MM.1S (cell line): Measurements from ENCODE around the gene C1QL2.

Source experiments
- DNase-seq: peaks from one replicate; pipeline ENCODE4 v3.0.0-alpha.2; 2015
- H2AFZ ChIP-seq: fragments of 300-600 bp; sonication (generic); 2 replicates; pipeline ENCODE4 v1.6.0; 2016; ENCODE audit warnings: antibody characterized with exemption, low read length
- H3F3A ChIP-seq: fragments of 300-600 bp; sonication (generic); 2 replicates; pipeline ENCODE4 v1.6.1; 2016; ENCODE audit warnings: mild to moderate bottlenecking, antibody characterized with exemption, low read length, moderate library complexity, mixed read lengths; ENCODE audit not compliant: insufficient read depth
- H3K27ac ChIP-seq: fragments of 300-600 bp; sonication (generic); 2 replicates; pipeline ENCODE4 v1.5.1; 2016; ENCODE audit warnings: mild to moderate bottlenecking, low read length
- H3K27me3 ChIP-seq: fragments of 300-600 bp; sonication (generic); replicated peaks from 2 replicates; pipeline ENCODE4 v1.6.0; 2016; ENCODE audit warnings: low read length; ENCODE audit not compliant: insufficient read depth
- H3K36me3 ChIP-seq: fragments of 300-600 bp; sonication (generic); replicated peaks from 2 replicates; pipeline ENCODE4 v1.6.1; 2016; ENCODE audit warnings: mild to moderate bottlenecking, low read length, mixed read lengths; ENCODE audit not compliant: insufficient read depth
- H3K4me1 ChIP-seq: fragments of 300-600 bp; sonication (generic); 2 replicates; pipeline ENCODE4 v1.6.1; 2016; ENCODE audit warnings: low read length, mixed read lengths
- H3K4me2 ChIP-seq: fragments of 300-600 bp; sonication (generic); 2 replicates; pipeline ENCODE4 v1.6.0; 2016; ENCODE audit warnings: low read depth, low read length
- H3K4me3 ChIP-seq: fragments of 300-600 bp; sonication (generic); 2 replicates; pipeline ENCODE4 v1.5.1; 2016; ENCODE audit warnings: low read length, mixed read lengths
- H3K79me2 ChIP-seq: fragments of 300-600 bp; sonication (generic); 2 replicates; pipeline ENCODE4 v1.6.1; 2016; ENCODE audit warnings: mixed run types, low read length, mixed read lengths
- H3K9ac ChIP-seq: fragments of 300-600 bp; sonication (generic); 2 replicates; pipeline ENCODE4 v1.6.1; 2016; ENCODE audit warnings: low read length, mixed read lengths
- H3K9me2 ChIP-seq: fragments of 300-600 bp; sonication (generic); replicated peaks from 2 replicates; pipeline ENCODE4 v1.6.1; 2016; ENCODE audit warnings: mild to moderate bottlenecking, low read length, mixed read lengths; ENCODE audit not compliant: insufficient read depth
- H3K9me3 ChIP-seq: fragments of 300-600 bp; sonication (generic); replicated peaks from 2 replicates; pipeline ENCODE4 v1.6.1; 2016; ENCODE audit warnings: mild to moderate bottlenecking, low read length, mixed read lengths; ENCODE audit not compliant: insufficient read depth
- H4K20me1 ChIP-seq: fragments of 300-600 bp; sonication (generic); 2 replicates; pipeline ENCODE4 v1.6.1; 2016; ENCODE audit warnings: mild to moderate bottlenecking, low read length, moderate library complexity, mixed read lengths; ENCODE audit not compliant: insufficient read depth
- EZH2 ChIP-seq: fragments of 300-600 bp; sonication (generic); optimal IDR thresholded peaks from 2 replicates; pipeline ENCODE3; 2017; ENCODE audit warnings: low read depth, mild to moderate bottlenecking, antibody characterized with exemption, low read length, mixed read lengths
- EZH2phosphoT487 ChIP-seq: fragments of 300-600 bp; sonication (generic); IDR thresholded peaks from 2 replicates; pipeline ENCODE4 v1.6.1; 2018; ENCODE audit warnings: antibody characterized with exemption, low read length
- TF ChIP-seq, protein P1 (sequence below): fragments of 300-600 bp; sonication (generic); IDR thresholded peaks from 2 replicates; pipeline ENCODE4 v1.5.1; 2016; ENCODE audit warnings: antibody characterized with exemption, low read length, mixed read lengths

Gene C1QL2

DNA sequence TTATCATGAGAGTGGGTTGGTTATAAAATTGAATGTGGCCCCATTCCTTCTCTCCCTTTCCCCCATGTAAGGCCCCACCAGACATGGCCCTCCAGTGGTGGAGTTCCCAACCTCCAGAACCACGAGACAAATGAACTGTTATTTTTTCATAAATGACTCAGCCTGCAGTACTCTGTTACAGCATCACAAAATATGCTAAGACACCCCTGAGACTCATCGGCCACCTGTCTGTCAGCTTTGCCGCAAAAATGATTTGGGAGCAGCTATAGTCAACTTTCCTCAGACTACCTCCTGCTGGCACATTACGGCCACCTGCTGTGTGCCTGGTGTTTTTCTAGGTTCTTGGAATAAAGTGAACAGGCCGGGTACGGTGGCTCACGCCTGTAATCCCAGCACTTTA lies 21.4 kb upstream of the C1QL2 start:
- Histone ChIP-seq H3K4me2 (no peak overlapping the region), H3K9ac (no peak overlapping the region), H3K9me2 (no peaks in the 10 kb centered on the region), H3K27ac (no peak overlapping the region), H3K4me3 (no peak overlapping the region), H4K20me1 (no peaks in the 10 kb centered on the region), H3K36me3 (no peaks in the 10 kb centered on the region), H3K79me2 (no peaks in the 10 kb centered on the region), H3F3A (no peaks in the 10 kb centered on the region), H3K4me1 (no peaks in the 10 kb centered on the region), H3K27me3 (no peaks in the 10 kb centered on the region), H2AFZ (no peak overlapping the region), H3K9me3 (no peaks in the 10 kb centered on the region)
- TF ChIP-seq EZH2phosphoT487 (no peak), EZH2 (no peak)
- TF ChIP-seq, protein P1, sequence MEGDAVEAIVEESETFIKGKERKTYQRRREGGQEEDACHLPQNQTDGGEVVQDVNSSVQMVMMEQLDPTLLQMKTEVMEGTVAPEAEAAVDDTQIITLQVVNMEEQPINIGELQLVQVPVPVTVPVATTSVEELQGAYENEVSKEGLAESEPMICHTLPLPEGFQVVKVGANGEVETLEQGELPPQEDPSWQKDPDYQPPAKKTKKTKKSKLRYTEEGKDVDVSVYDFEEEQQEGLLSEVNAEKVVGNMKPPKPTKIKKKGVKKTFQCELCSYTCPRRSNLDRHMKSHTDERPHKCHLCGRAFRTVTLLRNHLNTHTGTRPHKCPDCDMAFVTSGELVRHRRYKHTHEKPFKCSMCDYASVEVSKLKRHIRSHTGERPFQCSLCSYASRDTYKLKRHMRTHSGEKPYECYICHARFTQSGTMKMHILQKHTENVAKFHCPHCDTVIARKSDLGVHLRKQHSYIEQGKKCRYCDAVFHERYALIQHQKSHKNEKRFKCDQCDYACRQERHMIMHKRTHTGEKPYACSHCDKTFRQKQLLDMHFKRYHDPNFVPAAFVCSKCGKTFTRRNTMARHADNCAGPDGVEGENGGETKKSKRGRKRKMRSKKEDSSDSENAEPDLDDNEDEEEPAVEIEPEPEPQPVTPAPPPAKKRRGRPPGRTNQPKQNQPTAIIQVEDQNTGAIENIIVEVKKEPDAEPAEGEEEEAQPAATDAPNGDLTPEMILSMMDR, result no peak
- DNase-seq, result no peak

DNA sequence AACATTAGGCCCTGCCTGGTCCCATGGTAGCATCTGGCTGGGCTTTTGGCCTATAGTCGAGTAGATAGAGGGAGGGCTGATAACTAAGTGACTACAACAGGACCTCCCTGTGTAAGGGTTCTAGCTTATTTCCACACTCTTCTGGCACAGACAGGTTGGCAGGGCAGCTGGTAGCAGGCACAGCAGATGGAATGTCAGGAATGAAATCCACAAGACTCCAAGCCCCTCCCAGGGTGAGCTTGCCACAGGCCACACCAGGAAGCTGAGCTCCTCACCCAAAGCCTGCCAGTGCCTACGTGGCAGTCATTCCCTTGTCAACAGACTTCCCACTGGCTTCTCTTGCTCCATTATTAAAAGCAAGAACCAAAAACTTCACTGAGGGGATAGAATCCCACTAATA lies 20.7 kb upstream of the C1QL2 start:
- Histone ChIP-seq H3K36me3 (no peaks in the 10 kb centered on the region), H3K27me3 (no peaks in the 10 kb centered on the region), H3K4me3 (no peak overlapping the region), H3F3A (no peaks in the 10 kb centered on the region), H3K4me1 (no peaks in the 10 kb centered on the region), H3K27ac (no peak overlapping the region), H3K9me3 (no peaks in the 10 kb centered on the region), H3K9ac (no peak overlapping the region), H3K9me2 (no peaks in the 10 kb centered on the region), H4K20me1 (no peaks in the 10 kb centered on the region), H3K79me2 (no peaks in the 10 kb centered on the region), H2AFZ (no peak overlapping the region), H3K4me2 (no peak overlapping the region)
- DNase-seq, result no peak
- no peak for TF ChIP-seq EZH2
- TF ChIP-seq, protein P1, result no peak
- TF ChIP-seq EZH2phosphoT487, result no peak

GRCh38 chr2:119178776-119179175 lies 20.2 kb upstream of the C1QL2 start:
- H3K9me3 ChIP-seq, result no peaks in the 10 kb centered on the region
- TF ChIP-seq, protein P1, result no peak
- TF ChIP-seq EZH2phosphoT487, result no peak
- no peak for TF ChIP-seq EZH2
- no peak overlapping the region for H3K9ac ChIP-seq
- no peaks in the 10 kb centered on the region for H4K20me1 ChIP-seq
- H3K27me3 ChIP-seq, result no peaks in the 10 kb centered on the region
- no peaks in the 10 kb centered on the region for H3F3A ChIP-seq
- H3K79me2 ChIP-seq, result no peaks in the 10 kb centered on the region
- H3K36me3 ChIP-seq, result no peaks in the 10 kb centered on the region
- DNase-seq, result no peak
- H3K4me3 ChIP-seq, result no peak overlapping the region
- no peak overlapping the region for H3K27ac ChIP-seq
- no peaks in the 10 kb centered on the region for H3K9me2 ChIP-seq
- H3K4me2 ChIP-seq, result no peak overlapping the region
- H3K4me1 ChIP-seq, result no peaks in the 10 kb centered on the region
- no peak overlapping the region for H2AFZ ChIP-seq

GRCh38 chr2:119177838-119178190 lies 19.3 kb upstream of the C1QL2 start:
- H3K27me3 ChIP-seq, result no peaks in the 10 kb centered on the region
- no peaks in the 10 kb centered on the region for H3K79me2 ChIP-seq
- H3F3A ChIP-seq, result no peaks in the 10 kb centered on the region
- H3K9ac ChIP-seq, result no peak overlapping the region
- H3K27ac ChIP-seq, result no peak overlapping the region
- no peaks in the 10 kb centered on the region for H3K9me2 ChIP-seq
- H3K36me3 ChIP-seq, result no peaks in the 10 kb centered on the region
- H2AFZ ChIP-seq, result no peak overlapping the region
- no peak for DNase-seq
- no peaks in the 10 kb centered on the region for H3K4me1 ChIP-seq
- H3K9me3 ChIP-seq, result no peaks in the 10 kb centered on the region
- no peak overlapping the region for H3K4me3 ChIP-seq
- H3K4me2 ChIP-seq, result no peak overlapping the region
- no peaks in the 10 kb centered on the region for H4K20me1 ChIP-seq
- TF ChIP-seq, protein P1, result no peak
- TF ChIP-seq EZH2 (no peak), EZH2phosphoT487 (no peak)
